KG1 (cell line): ENCODE data around the gene ZNF536.
"Not testable (repeated sequence)": the region's sequence is repeated elsewhere in the genome, so short reads cannot be mapped to it uniquely, and the experiment has no call there.

ENCODE experiments used
- DNase-seq: peaks from one replicate; lab custom pipeline; 2025; lab: John Stamatoyannopoulos, UW

ZNF536 gene

GRCh38 chr19:30388327-30388726 is 16.1 kb downstream of the ZNF536 start:
- DNase-seq, result no peak

- DNase-seq, result no peak
These were observed 16.6 kb downstream of the ZNF536 start for GRCh38 chr19:30388819-30389218.

GRCh38 chr19:30390356-30390988 is 18.3 kb downstream of the ZNF536 start:
- no peak for DNase-seq

- DNase-seq, result no peak
These were observed 18.9 kb downstream of the ZNF536 start for GRCh38 chr19:30391052-30391451.

- DNase-seq, result no peak
These were observed 19.7 kb downstream of the ZNF536 start for GRCh38 chr19:30391554-30392551.

- no peak for DNase-seq
These were observed 20.9 kb downstream of the ZNF536 start for GRCh38 chr19:30393046-30393445.

GRCh38 chr19:30393729-30394480 is 21.7 kb downstream of the ZNF536 start:
- no peak for DNase-seq

- no peak for DNase-seq
These were observed 22.4 kb downstream of the ZNF536 start for GRCh38 chr19:30394481-30395151.

GRCh38 chr19:30395283-30395682 is 23.1 kb downstream of the ZNF536 start:
- no peak for DNase-seq

- DNase-seq, result not testable (repeated sequence)
These were observed 26.4 kb downstream of the ZNF536 start for GRCh38 chr19:30398539-30398938.

GRCh38 chr19:30401956-30402355 is 29.8 kb downstream of the ZNF536 start:
- no peak for DNase-seq

GRCh38 chr19:30402436-30403202 is 30.4 kb downstream of the ZNF536 start:
- DNase-seq, result no peak

GRCh38 chr19:30403203-30403985 is 31.2 kb downstream of the ZNF536 start:
- no peak for DNase-seq

- DNase-seq, result no peak
These were observed 34.3 kb downstream of the ZNF536 start for GRCh38 chr19:30406220-30407067.

GRCh38 chr19:30407068-30407709 is 35.0 kb downstream of the ZNF536 start:
- DNase-seq, result no peak

GRCh38 chr19:30408734-30409301 is 36.6 kb downstream of the ZNF536 start:
- DNase-seq, result no peak

- DNase-seq, result no peak
These were observed 39.5 kb downstream of the ZNF536 start for GRCh38 chr19:30411714-30412113.

- DNase-seq, result no peak
These were observed 44.2 kb downstream of the ZNF536 start for GRCh38 chr19:30416375-30416774.
